ENCODE results near the gene FOXP1. TPM values are rescaled to one million over a fixed set of nuclear protein-coding genes. Genes with fewer than 3 reads are reported as not detected.

FOXP1 gene
- total and polyA plus RNA-seq, 2 of the 8 experiments (the other 6 are each of a cell fraction or from before 2014, with no cell fraction given) = 13.9 to 25.4 TPM

DNA sequence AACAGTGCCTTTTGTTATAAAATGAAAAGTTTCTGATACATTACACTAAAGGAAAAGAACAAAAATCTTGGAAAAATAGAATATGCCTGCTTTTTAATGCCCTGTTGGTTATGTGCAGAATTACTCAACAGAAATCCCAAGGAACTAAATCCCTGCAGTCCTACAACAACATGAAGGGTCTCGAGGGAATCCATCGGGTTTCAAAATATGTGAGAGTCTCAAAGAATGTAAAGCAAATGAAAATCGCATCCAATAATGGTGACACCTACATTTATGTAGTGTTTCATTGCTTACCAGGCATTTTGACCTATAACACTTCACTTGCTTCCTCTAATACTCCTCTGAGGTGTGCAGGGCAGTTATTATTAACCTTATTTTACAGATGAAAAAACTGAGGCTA, 411.3 kb downstream of the FOXP1 start:
- H2BK15ac ChIP-seq (ENCODE audit: low read length) = no peak overlapping the region
- H2BK12ac ChIP-seq (ENCODE audit: low read depth, low read length) = no peak overlapping the region
- no peak for DNase-seq (ENCODE audit: low read depth in 1 of 2, low spot score in 2 of 2)
- POLR2A ChIA-PET (ENCODE audit: partially characterized antibody) = no interaction called here
- no peak overlapping the region for H3K23ac ChIP-seq (ENCODE audit: insufficient read length)
- H4K5ac ChIP-seq (ENCODE audit: insufficient read length, low read depth, low read length) = no peak overlapping the region
- no peak overlapping the region for H2BK20ac ChIP-seq (ENCODE audit: low read length)
- no peaks in the 10 kb centered on the region for H3K79me2 ChIP-seq (ENCODE audit: control insufficient read depth in 1 of 2, insufficient read depth in 2 of 2, low read length in 2 of 2)
- CTCF ChIA-PET (ENCODE audit: partially characterized antibody) = no interaction called here
- H4K20me1 ChIP-seq (replicated peaks in 1 of 2; ENCODE audit: control insufficient read depth in 1 of 2, insufficient read depth in 2 of 2, low read length in 2 of 2) = no peaks in the 10 kb centered on the region
- no peak overlapping the region for H3K14ac ChIP-seq (ENCODE audit: insufficient read length)
- no peak overlapping the region for H4K91ac ChIP-seq (replicated peaks; ENCODE audit: insufficient read length, low read length)
- no peak overlapping the region for H3K9ac ChIP-seq (replicated peaks in 1 of 4; ENCODE audit: extremely low read depth in 1 of 4, low read depth in 3 of 4, low read length in 3 of 4)
- no peaks in the 10 kb centered on the region for H3K79me1 ChIP-seq (ENCODE audit: low read depth, low read length)
- H3K18ac ChIP-seq (ENCODE audit: extremely low read depth, low read length) = no peak overlapping the region
- H3K4me1 ChIP-seq (replicated peaks in 1 of 4; ENCODE audit: control insufficient read depth in 3 of 4, insufficient read depth in 4 of 4, low read length in 3 of 4) = peaks cover 0 to 16% (median 2%) of the 10 kb centered on the region in 4 experiments; a peak in 4 of 7 replicates
- no peak overlapping the region for H3K4me2 ChIP-seq (ENCODE audit: insufficient read depth in 1 of 2, low read depth in 2 of 2, low read length in 2 of 2)
- H3K4me3 ChIP-seq (ENCODE audit: extremely low read depth in 1 of 4, insufficient read depth in 2 of 4, low read depth in 3 of 4, low read length in 4 of 4) = no peak overlapping the region
- H3K27me3 ChIP-seq (replicated peaks in 1 of 4; ENCODE audit: control insufficient read depth in 3 of 4, extremely low read depth in 1 of 4, insufficient read depth in 3 of 4, low read length in 3 of 4) = no peaks in the 10 kb centered on the region
- H3K9me3 ChIP-seq (ENCODE audit: insufficient read depth in 2 of 2, low read depth in 1 of 2, low read length in 1 of 2) = no peaks in the 10 kb centered on the region
- H3K36me3 ChIP-seq (ENCODE audit: control insufficient read depth in 2 of 4, insufficient read depth in 4 of 4, low read length in 3 of 4) = no peaks in the 10 kb centered on the region; a peak in 1 of 8 replicates
- WGBS, 2 experiments (ENCODE audit: extremely low coverage in 1 of 2, insufficient coverage in 1 of 2, insufficient read length in 1 of 2, insufficient replicate concordance in 2 of 2, low coverage in 1 of 2, low lambda C conversion rate in 2 of 2, missing lambda C conversion rate in 1 of 2) = 92% methylated on average over 3 of the region's 3 CpGs; no CpG with 5 or more reads in 1 of the 2 experiments
- no peak overlapping the region for H3K27ac ChIP-seq (ENCODE audit: low read depth, low read length)
- no peak overlapping the region for H3K56ac ChIP-seq (replicated peaks; ENCODE audit: insufficient read length, low read depth, low read length)
- H3K4ac ChIP-seq (replicated peaks; ENCODE audit: insufficient read length, low read depth, low read length) = no peak overlapping the region
- no peak overlapping the region for H2AFZ ChIP-seq (ENCODE audit: low read length)
- H4K8ac ChIP-seq (ENCODE audit: extremely low read depth, insufficient read depth, low read length) = no peak overlapping the region
- no peak overlapping the region for H2BK5ac ChIP-seq (ENCODE audit: low read depth, low read length)
- no peak for FAIRE-seq
- H3K23me2 ChIP-seq (ENCODE audit: low read depth, low read length) = no peaks in the 10 kb centered on the region; the same call in 1 of the 2 replicates
- no peak overlapping the region for H2AK5ac ChIP-seq (ENCODE audit: low read depth, low read length)
- no peak overlapping the region for H2BK120ac ChIP-seq (replicated peaks; ENCODE audit: low read depth, low read length)
- TF ChIP-seq CTBP2 (IDR thresholded peaks at IDR 0.05; ENCODE audit: borderline replicate concordance, insufficient read depth, insufficient read length, low read length) (no peak), CBX5 (IDR thresholded peaks at IDR 0.05; ENCODE audit: low read depth, low read length) (no peak), SIN3A (conservative IDR thresholded peaks at IDR 0.05 in 1 of 2, IDR thresholded peaks at IDR 0.05 in 1 of 2; ENCODE audit: low read depth in 1 of 2, low read length in 2 of 2) (no peak), NANOG (IDR thresholded peaks at IDR 0.05; ENCODE audit: insufficient read depth, low read depth, low read length, poor library complexity, severe bottlenecking) (no peak), CHD2 (IDR thresholded peaks at IDR 0.05; ENCODE audit: low read length) (no peak), SAP30 (IDR thresholded peaks at IDR 0.05; ENCODE audit: insufficient read depth, insufficient replicate concordance, low read length) (no peak), TBP (IDR thresholded peaks at IDR 0.05; ENCODE audit: low read depth, low read length) (no peak), SRF (IDR thresholded peaks at IDR 0.05; ENCODE audit: low read depth, low read length) (no peak)
- TF ChIP-seq, protein P1, sequence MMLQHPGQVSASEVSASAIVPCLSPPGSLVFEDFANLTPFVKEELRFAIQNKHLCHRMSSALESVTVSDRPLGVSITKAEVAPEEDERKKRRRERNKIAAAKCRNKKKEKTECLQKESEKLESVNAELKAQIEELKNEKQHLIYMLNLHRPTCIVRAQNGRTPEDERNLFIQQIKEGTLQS (IDR thresholded peaks at IDR 0.05; ENCODE audit: insufficient read depth, low read depth, low read length) = no peak
- TF ChIP-seq, protein P2, sequence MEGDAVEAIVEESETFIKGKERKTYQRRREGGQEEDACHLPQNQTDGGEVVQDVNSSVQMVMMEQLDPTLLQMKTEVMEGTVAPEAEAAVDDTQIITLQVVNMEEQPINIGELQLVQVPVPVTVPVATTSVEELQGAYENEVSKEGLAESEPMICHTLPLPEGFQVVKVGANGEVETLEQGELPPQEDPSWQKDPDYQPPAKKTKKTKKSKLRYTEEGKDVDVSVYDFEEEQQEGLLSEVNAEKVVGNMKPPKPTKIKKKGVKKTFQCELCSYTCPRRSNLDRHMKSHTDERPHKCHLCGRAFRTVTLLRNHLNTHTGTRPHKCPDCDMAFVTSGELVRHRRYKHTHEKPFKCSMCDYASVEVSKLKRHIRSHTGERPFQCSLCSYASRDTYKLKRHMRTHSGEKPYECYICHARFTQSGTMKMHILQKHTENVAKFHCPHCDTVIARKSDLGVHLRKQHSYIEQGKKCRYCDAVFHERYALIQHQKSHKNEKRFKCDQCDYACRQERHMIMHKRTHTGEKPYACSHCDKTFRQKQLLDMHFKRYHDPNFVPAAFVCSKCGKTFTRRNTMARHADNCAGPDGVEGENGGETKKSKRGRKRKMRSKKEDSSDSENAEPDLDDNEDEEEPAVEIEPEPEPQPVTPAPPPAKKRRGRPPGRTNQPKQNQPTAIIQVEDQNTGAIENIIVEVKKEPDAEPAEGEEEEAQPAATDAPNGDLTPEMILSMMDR (IDR thresholded peaks at IDR 0.05; ENCODE audit: control extremely low read depth in 1 of 3, insufficient read depth in 1 of 3, low read depth in 1 of 3, low read length in 3 of 3) = no peak

All from H1 (cell line).